Endothelial cell of hepatic sinusoid (primary cell): Measurements from ENCODE around the gene LCA5L.

Experiments
- in situ Hi-C: cut with HindIII; loops from 2 replicates; pipeline ENCODE4 v1.10.0; 2017; ENCODE audit warnings: low sequenced_read_pairs

The LCA5L gene

DNA sequence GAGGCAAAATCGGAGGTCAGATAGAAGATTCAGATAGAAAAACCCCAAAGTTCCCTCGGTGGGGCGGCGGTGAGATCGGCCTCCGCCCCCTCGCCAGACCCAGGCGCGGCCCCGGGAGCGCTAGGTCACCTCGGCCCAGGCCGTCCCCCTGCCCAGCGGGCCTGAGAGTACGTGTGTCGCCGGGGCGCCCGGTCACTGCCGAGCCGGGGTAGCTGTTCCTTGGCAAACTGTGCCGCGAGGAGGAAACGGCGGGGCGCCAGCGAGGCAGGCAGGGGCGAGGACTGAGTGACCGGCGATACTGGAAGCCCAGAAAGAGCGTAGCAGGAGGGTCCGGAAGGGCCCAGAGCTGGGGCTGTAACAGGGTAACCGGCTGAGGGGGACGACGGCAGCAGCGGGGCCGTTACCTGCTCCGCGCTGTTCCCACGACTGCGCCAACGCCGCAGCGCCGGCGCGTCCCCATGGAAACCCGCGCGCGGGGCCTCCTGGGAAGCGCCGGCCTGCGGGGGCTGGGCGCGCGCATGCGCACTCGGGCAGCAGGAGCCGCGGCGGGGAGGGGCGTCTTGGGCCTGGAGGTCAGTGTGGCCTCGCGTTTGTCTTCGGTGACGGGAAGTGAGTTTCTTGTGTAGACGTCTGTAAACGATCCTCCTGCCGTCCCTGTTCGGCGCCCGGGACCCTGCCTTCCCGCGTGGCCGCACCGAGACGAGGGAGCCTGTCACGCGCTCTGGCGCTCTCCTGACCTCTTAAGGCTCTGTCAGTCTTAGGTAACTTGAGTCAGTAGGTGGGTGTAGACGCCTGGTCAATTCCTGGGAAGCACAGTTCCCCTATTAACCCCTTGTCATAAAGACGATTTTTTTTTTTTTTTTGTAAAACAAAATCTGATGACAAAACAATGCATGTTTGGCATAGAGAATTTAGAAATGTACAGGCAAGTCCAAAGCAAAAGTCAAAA lies at the start of gene LCA5L:
Gene LCA5L, minus strand, starts transcription at position 458 of the 949 bp plus-strand sequence. CDS start 17,285 bp downstream, outside the sequence.
- in situ Hi-C loops: no loop called here

DNA sequence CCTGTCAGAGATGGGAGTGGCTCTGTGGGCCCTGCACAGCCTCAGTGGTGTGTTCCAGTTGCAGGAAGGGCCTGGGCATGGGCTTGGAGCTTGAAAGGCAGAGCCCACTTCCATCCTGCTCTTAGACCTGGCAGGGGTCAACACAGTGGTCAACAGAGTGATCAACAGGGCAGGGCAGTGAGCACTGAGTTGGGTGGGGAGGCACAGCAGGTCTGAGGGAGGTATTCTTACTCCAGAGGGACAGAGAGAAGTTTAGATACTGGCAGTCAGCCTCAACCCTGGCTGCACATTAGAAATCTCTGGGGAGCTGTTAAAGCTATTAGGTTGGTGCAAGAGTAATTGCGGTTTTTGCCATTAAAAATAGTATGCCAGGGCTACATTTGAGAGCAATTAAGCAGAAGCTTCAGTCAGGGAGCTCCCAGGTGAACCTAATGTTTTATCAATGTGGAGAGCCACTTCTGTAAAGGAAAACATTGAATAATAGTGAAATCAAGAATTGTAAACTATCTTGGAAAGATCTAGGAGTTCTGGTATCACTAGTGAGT lies 43.9 kb upstream of the LCA5L start:
- in situ Hi-C loops: no loop called here

DNA sequence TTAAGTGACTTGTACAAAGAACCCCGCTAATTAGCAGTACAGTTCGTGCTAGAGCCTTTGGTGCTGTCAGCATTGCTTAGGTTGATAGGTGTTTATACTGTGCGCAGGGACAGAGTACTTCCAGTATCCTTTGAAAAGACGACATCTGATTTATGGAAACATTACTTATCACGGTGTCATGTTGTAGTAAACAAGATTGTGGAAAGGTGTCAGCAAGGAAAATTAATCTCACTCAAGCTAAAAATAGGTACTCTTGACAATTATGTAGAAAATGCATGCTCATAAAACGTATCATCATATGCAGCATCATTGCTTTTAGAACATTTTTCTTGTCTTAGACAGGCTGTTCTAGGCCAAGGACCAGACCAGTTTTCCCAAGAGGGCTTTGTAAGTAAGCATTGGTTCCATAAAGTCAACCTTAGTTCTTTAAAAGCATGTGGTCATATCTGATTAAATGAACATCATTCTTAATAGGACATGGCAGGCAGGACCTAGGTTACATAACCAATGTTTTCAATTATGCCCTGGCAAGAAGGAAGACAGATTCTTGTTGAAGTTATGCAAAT lies 39.2 kb upstream of the LCA5L start:
- in situ Hi-C loops: no loop called here

DNA sequence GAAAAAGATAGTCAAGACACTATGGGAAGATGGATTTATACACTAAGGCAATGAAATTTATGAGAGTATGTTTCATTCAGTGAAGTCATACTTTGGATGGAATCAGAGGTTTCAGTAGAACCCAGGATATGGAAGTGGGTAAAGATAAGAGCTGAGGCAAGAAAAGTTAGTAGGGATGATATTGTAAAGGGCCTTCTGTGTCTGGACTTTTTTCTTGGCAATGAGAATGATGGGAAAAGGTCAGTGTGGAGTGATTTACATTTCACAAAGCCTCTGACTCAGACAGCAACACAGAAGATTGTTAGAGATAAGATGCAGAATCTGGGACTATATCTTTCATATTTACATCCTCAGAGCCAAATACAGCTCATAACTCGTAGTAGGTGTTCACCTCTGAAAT lies 38.3 kb upstream of the LCA5L start:
- in situ Hi-C loops: no loop called here

DNA sequence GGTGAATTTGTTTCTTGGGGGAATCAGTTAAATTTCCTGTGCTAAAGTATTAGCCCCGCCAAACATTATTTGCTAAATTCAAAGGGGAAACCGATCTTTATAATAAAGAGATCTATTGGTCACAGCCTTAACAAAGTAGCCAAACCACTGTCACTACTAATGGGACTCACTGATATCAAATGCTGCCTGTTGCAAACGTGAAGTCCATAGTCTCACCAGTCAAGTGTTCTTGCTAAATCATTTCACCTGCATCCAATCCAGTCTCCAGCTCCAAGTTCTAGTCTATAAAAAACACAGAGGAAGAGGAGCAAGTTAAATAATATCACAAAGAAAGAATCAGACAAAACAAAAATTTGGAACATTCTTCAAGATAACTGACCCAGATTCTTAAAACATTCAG lies 36.3 kb upstream of the LCA5L start:
- in situ Hi-C loops: no loop called here

DNA sequence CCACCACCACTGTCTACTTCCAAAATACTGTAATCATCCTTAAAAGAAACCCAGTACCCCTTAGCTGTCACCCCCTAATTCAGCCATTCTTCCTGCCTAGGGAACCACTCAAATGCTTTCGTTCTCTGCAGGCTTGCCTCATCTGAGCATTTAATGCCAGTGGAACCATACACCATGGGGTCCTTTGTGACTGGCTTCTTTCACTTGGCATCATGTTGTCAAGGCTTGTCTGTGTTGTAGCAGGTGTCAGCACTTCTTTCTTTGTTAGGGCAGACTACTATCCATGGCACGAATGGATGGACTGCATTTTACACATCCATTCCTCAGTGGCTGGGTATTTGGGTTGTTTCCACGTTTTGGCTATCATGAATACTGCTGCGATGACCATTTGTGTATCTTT lies 34.7 kb upstream of the LCA5L start:
- in situ Hi-C loops: no loop called here

DNA sequence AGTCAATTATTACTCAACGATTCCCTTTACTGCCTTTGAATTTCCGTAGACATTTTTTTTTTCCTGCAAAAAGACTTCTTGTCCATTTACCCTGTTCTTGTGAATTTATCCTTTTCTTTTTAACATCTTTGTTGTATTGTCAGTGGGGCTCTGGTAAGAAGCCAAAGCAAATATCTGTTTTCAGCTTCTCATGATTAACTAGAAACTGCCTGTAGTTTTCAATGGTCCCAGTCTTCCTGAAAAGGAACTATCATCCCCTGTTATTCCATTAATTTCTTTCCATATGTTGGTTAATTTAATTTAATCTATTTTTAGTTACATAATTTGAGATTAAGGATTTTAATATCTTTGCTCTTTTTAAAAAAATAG lies 34.2 kb upstream of the LCA5L start:
- in situ Hi-C loops: no loop called here

DNA sequence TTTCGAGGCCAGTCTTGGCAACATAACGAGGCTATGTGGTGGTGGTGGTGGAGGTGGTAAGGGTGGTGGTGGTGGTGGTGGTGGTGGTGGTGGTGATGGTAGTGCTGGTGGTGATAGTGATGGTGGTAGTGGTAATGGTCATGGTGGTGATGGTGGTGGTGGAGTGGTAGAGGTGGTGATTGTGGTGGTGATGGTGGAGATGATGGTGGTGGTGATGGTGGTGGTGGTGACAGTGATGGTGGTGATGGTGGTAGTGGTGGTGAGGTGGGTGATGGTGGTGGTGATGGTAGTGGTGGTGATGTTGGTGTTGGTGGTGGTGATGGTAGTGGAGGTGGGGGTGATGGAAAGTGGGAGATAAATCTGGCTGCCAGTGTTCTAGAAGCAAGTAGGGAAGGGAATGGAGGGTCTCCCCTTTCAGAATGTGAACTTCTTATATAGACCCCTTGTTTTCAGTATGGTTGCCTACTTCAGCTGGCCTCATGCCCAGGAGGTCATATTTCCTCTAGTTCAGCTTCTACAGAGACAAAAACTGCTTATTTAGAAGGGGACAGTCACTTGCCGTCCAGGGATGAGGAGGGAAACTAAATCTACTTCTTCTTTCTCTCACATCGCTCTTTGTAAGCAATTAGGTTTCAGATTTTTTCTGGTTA lies 33.7 kb upstream of the LCA5L start:
- in situ Hi-C loops: no loop called here

DNA sequence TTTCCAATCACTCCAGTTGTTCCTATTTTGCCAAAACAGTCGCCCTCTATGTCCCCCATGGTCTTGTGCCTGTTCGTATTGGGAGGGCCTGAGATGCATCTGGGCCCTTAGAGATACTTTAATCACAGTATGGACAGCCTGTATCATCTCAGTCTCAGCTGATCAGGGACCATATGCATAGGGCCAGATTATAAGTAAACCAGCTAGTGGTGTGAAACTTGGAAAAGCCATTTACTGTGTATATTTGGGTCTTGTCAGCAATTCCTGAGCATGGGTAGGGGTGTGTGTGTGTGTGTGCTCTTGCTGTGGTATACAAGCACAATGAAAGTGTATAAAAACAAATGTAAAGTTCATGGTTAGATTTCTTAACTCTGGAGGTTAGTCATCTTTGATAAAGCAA lies 29.0 kb upstream of the LCA5L start:
- in situ Hi-C loops: no loop called here

DNA sequence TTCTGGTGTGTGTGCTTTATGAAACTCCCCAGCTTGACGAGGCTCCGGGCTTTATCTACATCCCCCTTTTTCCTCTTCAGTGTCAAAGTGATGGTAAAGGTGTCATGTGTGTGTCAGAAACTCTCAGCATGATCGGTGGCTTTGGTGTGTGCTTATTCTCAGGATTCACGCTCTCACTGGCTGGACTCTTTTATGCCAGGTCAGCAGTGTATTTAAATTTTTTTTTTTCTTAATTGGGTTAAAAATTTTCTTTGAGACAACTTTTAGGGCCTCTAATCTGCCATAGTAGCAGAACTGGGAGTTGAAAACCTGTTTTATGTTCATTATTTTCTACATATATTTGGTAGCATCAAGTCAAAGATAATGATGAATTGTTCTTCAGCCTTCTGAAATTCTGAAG lies 27.2 kb upstream of the LCA5L start:
- in situ Hi-C loops: no loop called here

DNA sequence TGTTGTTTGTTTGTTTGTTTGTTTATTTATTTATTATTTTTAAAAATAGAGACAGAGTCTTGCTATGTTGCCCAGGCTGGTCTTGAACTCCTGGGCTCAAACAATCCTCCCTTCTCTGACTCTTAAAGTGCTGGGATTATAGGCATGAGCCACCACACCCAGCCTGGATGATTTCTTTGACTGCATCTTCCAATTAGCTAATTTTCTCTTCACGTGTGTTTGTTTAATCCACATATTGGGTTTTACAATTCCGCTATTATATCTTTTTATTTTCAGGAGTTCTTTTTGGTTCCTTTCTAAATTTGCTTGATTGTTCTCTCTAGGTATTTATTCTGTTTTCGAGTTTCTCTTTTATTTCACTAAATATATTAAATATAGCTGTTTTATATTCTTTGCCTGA lies 26.0 kb upstream of the LCA5L start:
- in situ Hi-C loops: no loop called here

DNA sequence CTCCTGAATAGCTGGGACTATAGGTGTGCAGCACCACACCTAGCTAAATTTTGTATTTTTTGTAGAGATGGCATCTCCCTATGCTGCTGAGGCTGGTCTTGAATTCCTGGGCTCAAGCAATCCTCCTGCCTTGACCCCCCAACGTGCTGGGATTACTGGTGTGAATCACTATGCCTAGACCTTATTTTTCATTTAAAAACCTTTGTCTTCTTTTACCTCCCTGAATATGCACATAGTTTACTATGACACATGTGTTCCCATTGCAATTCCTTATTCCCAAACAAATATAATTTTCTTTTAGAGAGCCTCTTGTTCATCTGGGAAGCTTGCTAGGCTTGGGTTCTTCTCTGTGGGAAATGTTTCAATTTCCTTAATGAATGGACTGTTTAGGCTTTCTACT lies 23.0 kb upstream of the LCA5L start:
- in situ Hi-C loops: no loop called here

DNA sequence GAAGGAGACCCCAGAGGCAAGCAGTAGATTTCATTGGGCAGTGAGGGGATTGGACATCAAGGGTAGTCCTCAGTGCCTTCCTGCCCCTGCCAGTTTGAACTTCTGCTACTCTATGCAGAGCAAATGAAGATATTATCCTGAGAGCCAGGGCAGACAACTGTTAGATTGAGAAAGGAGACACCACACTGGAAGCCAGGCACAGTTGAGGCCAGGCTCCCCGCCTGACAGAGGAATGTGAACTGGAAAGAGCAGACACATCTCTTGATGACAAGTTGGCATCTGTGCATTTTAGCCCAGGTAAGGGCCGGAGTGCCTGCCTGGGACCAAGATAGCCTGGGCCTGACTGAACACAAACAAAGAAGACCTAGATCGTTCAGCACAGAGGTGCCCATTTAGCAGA lies 22.2 kb upstream of the LCA5L start:
- in situ Hi-C loops: no loop called here

DNA sequence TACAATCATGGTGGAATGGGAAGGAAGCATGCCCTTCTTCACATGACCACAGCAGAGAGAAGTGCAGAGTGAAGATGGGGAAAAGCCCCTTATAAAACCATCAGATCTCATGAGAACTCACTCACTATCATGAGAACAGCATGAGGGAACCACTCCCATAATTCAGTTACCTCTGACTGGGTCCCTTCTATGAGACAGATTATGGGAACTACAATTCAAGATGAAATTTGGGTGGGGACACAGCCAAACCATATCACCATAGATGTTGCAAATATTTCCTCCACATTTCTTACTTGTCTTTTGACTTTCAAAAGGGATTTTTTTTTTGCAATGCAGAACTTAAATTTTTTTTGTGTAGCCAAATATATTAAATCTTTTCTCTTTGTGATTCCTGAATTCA lies 21.0 kb upstream of the LCA5L start:
- in situ Hi-C loops: no loop called here

DNA sequence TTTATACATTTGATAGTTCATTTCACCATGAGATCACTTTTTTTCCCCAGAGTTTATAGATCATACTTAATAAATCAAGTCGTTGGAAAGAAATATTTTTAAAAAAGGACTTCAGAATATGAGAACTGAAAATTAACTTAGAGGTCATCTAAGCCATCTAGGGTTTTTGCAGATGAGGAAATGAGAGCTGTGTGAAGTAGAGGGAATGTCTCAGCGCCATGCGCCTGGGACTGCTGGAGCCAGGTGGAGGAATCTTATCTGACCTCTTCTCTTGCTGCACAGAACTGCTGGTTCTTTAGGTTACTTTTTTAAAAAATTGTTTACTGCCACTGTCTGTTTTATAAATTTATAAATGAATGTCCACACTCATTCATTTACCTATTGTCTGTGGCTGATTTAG lies 17.7 kb upstream of the LCA5L start:
- in situ Hi-C loops: no loop called here

DNA sequence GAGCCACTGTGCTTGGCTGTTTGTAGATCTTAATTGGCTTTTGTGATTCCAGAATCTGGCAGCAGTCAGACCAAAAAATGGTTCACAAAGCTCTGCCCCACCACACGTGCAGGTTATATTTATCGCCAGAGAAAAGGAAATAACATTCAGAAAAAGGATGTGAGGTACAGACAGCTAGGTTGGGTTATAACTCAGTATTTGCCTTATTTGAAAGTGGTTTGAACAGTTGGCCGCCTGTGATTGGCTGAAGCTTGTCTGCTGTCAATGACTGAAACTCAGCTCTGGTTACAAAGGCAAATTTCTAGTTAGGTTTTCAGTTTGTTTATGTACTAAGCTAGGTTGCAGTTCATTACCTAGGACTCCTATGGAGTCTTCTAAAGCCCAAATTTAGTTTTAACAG lies 15.8 kb upstream of the LCA5L start:
- in situ Hi-C loops: no loop called here

DNA sequence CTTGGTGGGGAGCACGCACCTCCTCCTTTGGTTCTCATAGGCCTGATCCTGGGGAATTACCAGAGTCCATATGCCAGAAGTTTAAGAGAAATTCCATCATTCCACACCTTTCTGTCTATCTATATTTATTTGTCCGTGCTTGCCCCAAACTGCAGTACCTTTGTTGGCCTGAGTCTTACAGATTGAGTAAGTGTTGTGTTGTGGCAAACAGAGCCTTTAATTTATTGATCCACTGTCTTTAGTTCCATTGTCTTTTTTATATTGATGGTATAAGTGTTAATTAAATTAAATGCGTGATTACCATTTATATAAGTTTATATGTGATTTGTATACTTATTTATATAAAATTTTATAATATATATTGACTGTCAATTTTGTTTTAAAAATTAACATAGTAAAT lies 11.1 kb upstream of the LCA5L start:
- in situ Hi-C loops: no loop called here

DNA sequence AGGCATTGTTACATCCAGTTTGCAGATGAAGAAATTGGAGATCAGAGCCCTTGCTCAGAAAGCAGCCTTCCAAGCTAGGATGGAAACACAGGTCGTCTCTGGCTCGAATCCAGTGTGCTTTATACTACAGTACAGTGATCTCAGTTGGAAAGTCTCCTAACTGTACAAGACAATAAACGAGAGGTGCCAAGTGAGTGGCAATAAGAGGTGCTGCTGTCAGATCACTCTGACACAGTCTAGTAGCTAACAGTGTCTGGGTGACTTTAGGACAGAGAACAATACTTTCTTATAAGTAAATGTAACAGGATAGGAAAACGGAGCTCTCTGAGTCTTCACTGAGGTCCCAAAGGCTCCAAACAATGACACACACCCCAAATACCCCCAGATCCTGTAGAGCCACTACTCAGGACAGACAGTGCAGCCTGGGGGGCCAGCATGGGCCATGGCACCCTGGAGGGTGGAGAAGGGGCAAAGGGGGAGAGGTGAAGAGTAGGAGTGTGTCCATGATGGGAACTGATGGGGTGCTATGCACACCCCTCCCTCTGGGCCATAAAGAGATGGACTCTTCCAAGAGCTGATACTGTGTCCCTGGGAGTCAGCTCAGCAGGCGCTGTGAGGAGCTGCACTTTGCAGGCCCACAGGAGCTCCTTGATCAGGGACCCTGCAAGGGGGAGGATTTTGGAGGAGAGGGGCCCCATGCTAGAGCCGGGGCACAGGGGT lies 9.5 kb upstream of the LCA5L start:
- in situ Hi-C loops: no loop called here

DNA sequence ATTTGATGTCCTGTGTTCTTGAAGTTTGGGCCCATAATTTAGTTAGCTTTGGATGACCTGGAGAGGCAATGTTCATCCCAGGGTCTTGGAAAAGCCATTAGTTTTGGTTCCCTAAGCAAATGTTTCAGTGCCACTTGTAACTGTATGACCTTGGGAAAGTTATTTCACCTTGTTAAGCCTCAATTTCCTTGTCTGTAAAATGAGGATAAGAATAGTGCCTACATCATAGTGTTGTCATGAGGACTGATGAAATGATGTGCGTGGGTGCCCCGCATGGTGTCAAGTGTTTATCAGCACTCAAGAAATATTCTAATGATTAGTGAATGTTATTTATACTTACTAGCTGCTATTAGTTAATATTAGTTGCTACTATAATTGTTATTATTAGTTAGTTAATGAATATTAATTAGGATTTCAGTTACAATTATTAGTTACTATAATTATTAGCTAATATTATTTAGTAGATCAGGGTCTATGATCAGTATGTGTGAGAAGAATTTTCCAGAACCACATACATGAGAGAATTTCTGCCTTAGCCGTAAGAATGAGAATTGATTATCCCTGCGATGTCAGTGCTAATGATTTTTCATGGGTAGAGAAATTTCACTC lies 8.1 kb upstream of the LCA5L start:
- in situ Hi-C loops: no loop called here

DNA sequence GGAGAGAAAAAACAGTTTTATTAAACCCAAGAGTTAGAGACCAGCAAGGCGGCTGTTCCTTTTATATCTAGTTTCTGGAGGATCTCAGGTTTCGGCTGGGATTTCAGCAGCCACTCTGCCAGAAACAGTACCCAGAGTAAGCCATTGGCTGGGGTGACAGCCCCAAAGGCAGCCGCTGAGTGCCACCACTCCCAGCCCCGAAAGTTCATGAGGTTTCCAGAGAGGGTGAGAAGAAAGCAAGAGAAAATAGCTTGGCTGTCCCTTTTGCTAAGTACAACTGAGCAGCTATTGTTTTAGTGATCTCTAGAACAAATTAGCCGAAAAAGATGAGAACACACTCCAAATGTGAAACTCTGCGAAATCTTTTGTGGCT lies 7.4 kb upstream of the LCA5L start:
- in situ Hi-C loops: no loop called here
